IMR-90 (cell line): ENCODE data around the gene GCNT2. TPM values are rescaled to one million over a fixed set of nuclear protein-coding genes. Genes with fewer than 3 reads are reported as not detected.

ENCODE experiments used
- ATAC-seq: fragments of 200-7000 bp; cut with Tn5 transposase; 2 replicates; pipeline ENCODE4 v1.9.1; 2020; ENCODE audit warnings: low read depth, mild to moderate bottlenecking, moderate library complexity
- BruUV-seq: library from RNA; stranded (reverse); fragments of 400-500 nt; replicated peaks from 2 replicates; lab custom pipeline; 2021; lab: Mats Ljungman, UMichigan
- CTCF ChIA-PET: fragments of 300-600 bp; formaldehyde crosslinking; extraction: SDS; loops from one replicate; lab custom pipeline; 2021; ENCODE audit warnings: antibody characterized with exemption; lab: Yijun Ruan, JAX
- POLR2A ChIA-PET: fragments of 300-600 bp; sonication (Branson Sonifier 250); formaldehyde crosslinking; loops from one replicate; lab custom pipeline; 2022; ENCODE audit warnings: antibody characterized with exemption; ENCODE audit not compliant: unreplicated experiment; lab: Charles Lee
- DNase-seq: peaks from one replicate; pipeline ENCODE4 v3.0.0; 2013
- H2AFZ ChIP-seq: replicated peaks from 2 replicates; pipeline ENCODE3; 2013; ENCODE audit warnings: low read length, mild to moderate bottlenecking; ENCODE audit not compliant: poor library complexity
- H2AK5ac ChIP-seq: 2 replicates; pipeline ENCODE4 v1.6.1; 2013; ENCODE audit warnings: low read depth, low read length, inconsistent platforms
- H2AK9ac ChIP-seq: replicated peaks from 2 replicates; pipeline ENCODE3; 2013; ENCODE audit warnings: mild to moderate bottlenecking, low read depth, low read length, moderate library complexity; ENCODE audit not compliant: poor library complexity
- H2BK120ac ChIP-seq: 2 replicates; pipeline ENCODE4 v1.6.1; 2013; ENCODE audit warnings: low read depth, low read length, inconsistent platforms
- H2BK15ac ChIP-seq: 3 replicates; pipeline ENCODE4 v1.6.1; 2013; ENCODE audit warnings: low read depth, low read length, inconsistent platforms
- H2BK20ac ChIP-seq: 2 replicates; pipeline ENCODE4 v1.6.1; 2013; ENCODE audit warnings: low read depth, mild to moderate bottlenecking, inconsistent platforms, low read length, moderate library complexity
- H2BK5ac ChIP-seq: 2 replicates; pipeline ENCODE4 v1.6.1; 2013; ENCODE audit warnings: mild to moderate bottlenecking, low read depth, low read length, inconsistent platforms; ENCODE audit not compliant: poor library complexity, severe bottlenecking
- H3K14ac ChIP-seq: replicated peaks from 2 replicates; pipeline ENCODE4 v1.6.1; 2013; ENCODE audit warnings: low read depth, low read length, inconsistent platforms
- H3K18ac ChIP-seq: 2 replicates; pipeline ENCODE4 v1.6.1; 2013; ENCODE audit warnings: low read depth, low read length, control low read depth
- H3K23ac ChIP-seq: 2 replicates; pipeline ENCODE4 v1.6.1; 2013; ENCODE audit warnings: low read depth, low read length, inconsistent platforms
- H3K27ac ChIP-seq: 2 replicates; pipeline ENCODE4 v1.5.1; 2013; ENCODE audit warnings: mild to moderate bottlenecking, control low read depth, low read length; ENCODE audit not compliant: insufficient read depth
- H3K27me3 ChIP-seq: 2 replicates; pipeline ENCODE4 v1.6.1; 2013; ENCODE audit warnings: low read length; ENCODE audit not compliant: control insufficient read depth, insufficient read depth
- H3K36me3 ChIP-seq: 2 replicates; pipeline ENCODE4 v1.6.1; 2013; ENCODE audit warnings: low read length, mixed read lengths; ENCODE audit not compliant: control insufficient read depth, insufficient read depth
- H3K4ac ChIP-seq: 2 replicates; pipeline ENCODE4 v1.6.1; 2013; ENCODE audit warnings: low read depth, low read length, inconsistent platforms
- H3K4me1 ChIP-seq: 2 replicates; pipeline ENCODE4 v1.6.1; 2013; ENCODE audit warnings: low read length, mixed read lengths; ENCODE audit not compliant: control insufficient read depth, insufficient read depth
- H3K4me2 ChIP-seq: 2 replicates; pipeline ENCODE4 v1.6.1; 2013; ENCODE audit warnings: low read depth, mild to moderate bottlenecking, control low read depth, low read length, moderate library complexity
- H3K4me3 ChIP-seq: 2 replicates; pipeline ENCODE4 v1.5.1; 2013; ENCODE audit warnings: low read depth, mild to moderate bottlenecking, control low read depth, low read length, moderate library complexity; ENCODE audit not compliant: insufficient read depth
- H3K56ac ChIP-seq: 2 replicates; pipeline ENCODE4 v1.6.1; 2013; ENCODE audit warnings: low read length, inconsistent platforms; ENCODE audit not compliant: insufficient read depth; ENCODE audit errors: extremely low read depth
- H3K79me1 ChIP-seq, 2 experiments: 2 replicates each; pipeline ENCODE4 v1.6.1; 2013; ENCODE audit warnings: low read length in 2 of 2, inconsistent platforms in 1 of 2, low read depth in 1 of 2
- H3K9ac ChIP-seq: 2 replicates; pipeline ENCODE4 v1.6.1; 2013; ENCODE audit warnings: low read depth, low read length, control low read depth
- H3K9me1 ChIP-seq: 2 replicates; pipeline ENCODE4 v1.6.1; 2013; ENCODE audit warnings: low read length, inconsistent platforms; ENCODE audit not compliant: insufficient read depth
- H3K9me3 ChIP-seq: 2 replicates; pipeline ENCODE4 v1.6.1; 2013; ENCODE audit warnings: low read length; ENCODE audit not compliant: control insufficient read depth, insufficient read depth
- H4K20me1 ChIP-seq: 2 replicates; pipeline ENCODE4 v1.6.1; 2013; ENCODE audit warnings: low read length, inconsistent platforms; ENCODE audit not compliant: insufficient read depth
- H4K5ac ChIP-seq: 2 replicates; pipeline ENCODE4 v1.6.1; 2013; ENCODE audit warnings: mild to moderate bottlenecking, low read depth, low read length, control low read depth
- H4K8ac ChIP-seq, 2 experiments: 2 replicates each; pipeline ENCODE4 v1.6.1; 2013; ENCODE audit warnings: low read depth in 2 of 2, low read length in 2 of 2, control low read depth in 1 of 2, inconsistent platforms in 1 of 2
- H4K91ac ChIP-seq: 2 replicates; pipeline ENCODE4 v1.6.1; 2013; ENCODE audit warnings: low read depth, low read length, inconsistent platforms; ENCODE audit not compliant: insufficient read depth
- MAFK ChIP-seq: IDR thresholded peaks from 2 replicates; pipeline ENCODE4 v1.6.1; 2012; ENCODE audit warnings: low read depth, low read length, improper control_type of control experiment
- WGBS, 2 experiments: methylation state at CpG; one replicate each; pipeline versions ENCODE4 v1.1.5 to v1.1.7; 2013; ENCODE audit warnings: missing lambda C conversion rate in 2 of 2; ENCODE audit not compliant: insufficient read length in 1 of 2; ENCODE audit errors: extremely low coverage in 2 of 2; 5-methylcytosine and 5-hydroxymethylcytosine counted together
- dilution Hi-C: fragments of 300-500 bp; cut with HindIII; formaldehyde crosslinking; loops from one replicate; pipeline ENCODE4 v1.14.3; 2018; ENCODE audit warnings: low sequenced_read_pairs; ENCODE audit not compliant: unreplicated experiment
- in situ Hi-C: fragments of 300-500 bp; cut with MboI; formaldehyde crosslinking; loops from 3 replicates; pipeline ENCODE4 v1.14.3; 2019; ENCODE audit warnings: low sequenced_read_pairs, inconsistent platforms, mixed read lengths
- intact Hi-C: fragments of 100-400 bp; cut with micrococcal nuclease; formaldehyde crosslinking; loops from 2 replicates; pipeline ENCODE4 v1.10.0; 2022
- polyA plus RNA-seq, 3 experiments: library from polyadenylated mRNA; depleted of rRNA; stranded (reverse); fragments of >200 nt; gene quantifications; 2 replicates each; pipeline ENCODE4 v1.2.3, GENCODE V29; 2012; ENCODE audit warnings: low replicate concordance in 1 of 3
- total RNA-seq: library from RNA; depleted of rRNA; stranded (reverse); fragments of >200 nt; gene quantifications from 2 replicates; pipeline ENCODE4 v1.2.3, GENCODE V29; 2012

The GCNT2 gene
- total and polyA plus RNA-seq, 2 of the 4 experiments (the other 2 are of a cell fraction), result 0.34 to 0.90 TPM

DNA sequence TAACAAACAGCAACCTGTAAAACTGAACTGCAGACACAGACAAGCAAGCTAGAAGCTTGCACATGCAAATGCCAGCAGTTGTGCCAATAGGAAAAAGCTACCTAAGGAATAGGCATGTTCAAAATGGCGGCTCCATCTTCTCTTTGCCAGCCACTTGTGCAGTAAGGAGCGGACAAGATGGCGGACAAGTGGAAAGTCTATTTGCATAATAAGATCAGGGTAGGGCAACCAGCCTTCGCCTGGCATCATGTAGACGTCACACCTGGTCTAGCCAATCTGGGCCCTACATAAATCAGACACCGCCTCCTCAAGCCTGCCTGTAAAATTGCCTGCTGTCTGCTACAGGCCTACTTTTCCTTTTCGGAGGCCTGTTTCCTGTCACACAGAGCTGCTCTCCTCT, 155.3 kb downstream of the GCNT2 start:
- H4K5ac ChIP-seq, result no peak overlapping the region
- ATAC-seq, result no peak
- H3K4ac ChIP-seq, result no peak overlapping the region
- no peak overlapping the region for H2BK120ac ChIP-seq
- in situ Hi-C loops (no loop called here), intact Hi-C loops (no loop called here), dilution Hi-C loops (no loop called here)
- H4K91ac ChIP-seq, result no peak overlapping the region
- no peak overlapping the region for H3K56ac ChIP-seq
- no peaks in the 10 kb centered on the region for H4K20me1 ChIP-seq
- BruUV-seq, result no TSS peak
- no peak overlapping the region for H2BK5ac ChIP-seq
- no peak overlapping the region for H3K18ac ChIP-seq
- H3K27me3 ChIP-seq, result no peaks in the 10 kb centered on the region
- ChIA-PET POLR2A (no interaction called here), CTCF (interaction anchor here (0.5 kb wide), 1 partner anchor 19 kb away, joined by 3 read pairs; the partner anchor contains the start of gene PAK1IP1)
- H3K14ac ChIP-seq, result no peak overlapping the region
- no peak overlapping the region for H2AK9ac ChIP-seq
- H2BK15ac ChIP-seq, result no peak overlapping the region
- no peaks in the 10 kb centered on the region for H3K9me1 ChIP-seq
- no peak overlapping the region for H2AK5ac ChIP-seq
- no peak overlapping the region for H3K9ac ChIP-seq
- no peak for DNase-seq
- H3K4me3 ChIP-seq, result no peak overlapping the region
- no peaks in the 10 kb centered on the region for H3K4me1 ChIP-seq
- H3K36me3 ChIP-seq, result no peaks in the 10 kb centered on the region
- H3K79me1 ChIP-seq, result no peaks in the 10 kb centered on the region
- H4K8ac ChIP-seq, result no peak overlapping the region
- WGBS, 2 experiments, result 86% methylated on average over 4 of the region's 7 CpGs; no CpG with 5 or more reads in 1 of the 2 experiments
- TF ChIP-seq MAFK, result no peak
- H3K23ac ChIP-seq, result no peak overlapping the region
- no peak overlapping the region for H2AFZ ChIP-seq
- H3K27ac ChIP-seq, result no peak overlapping the region
- H2BK20ac ChIP-seq, result no peak overlapping the region
- H3K4me2 ChIP-seq, result no peak overlapping the region
- H3K9me3 ChIP-seq, result no peaks in the 10 kb centered on the region
